HepG2 (cell line): ENCODE results near the gene ANXA7.

Experiments used
- ARID5B ChIP-seq: IDR thresholded peaks from 2 replicates; pipeline ENCODE4 v1.4.0; 2020; ENCODE audit warnings: mild to moderate bottlenecking, missing genetic modification reagents
- ARNTL ChIP-seq: sonication (generic); formaldehyde crosslinking; IDR thresholded peaks from 2 replicates; pipeline ENCODE4 v1.4.0; 2020; ENCODE audit warnings: mild to moderate bottlenecking, missing genetic modification reagents
- CTCF ChIP-seq: sonication (generic); formaldehyde crosslinking; IDR thresholded peaks from 2 replicates; pipeline ENCODE4 v1.5.0; 2020; ENCODE audit warnings: mild to moderate bottlenecking, missing genetic modification reagents, moderate library complexity
- FOXJ3 ChIP-seq: sonication (generic); formaldehyde crosslinking; IDR thresholded peaks from 2 replicates; pipeline ENCODE4 v1.4.0; 2020; ENCODE audit warnings: missing genetic modification reagents, mild to moderate bottlenecking, borderline replicate concordance
- JUN ChIP-seq: sonication (generic); formaldehyde crosslinking; IDR thresholded peaks from 2 replicates; pipeline ENCODE4 v1.4.0; 2020; ENCODE audit warnings: mild to moderate bottlenecking, missing genetic modification reagents
- MTA3 ChIP-seq: sonication (generic); formaldehyde crosslinking; IDR thresholded peaks from 2 replicates; pipeline ENCODE4 v1.4.0; 2020; ENCODE audit warnings: missing genetic modification reagents
- POLR2A ChIP-seq, 2 experiments: IDR thresholded peaks; 2 replicates each; pipeline ENCODE4 v1.6.1; 2011; ENCODE audit warnings: low read depth in 2 of 2, low read length in 2 of 2, mild to moderate bottlenecking in 1 of 2, moderate library complexity in 1 of 2; ENCODE audit not compliant: insufficient read depth in 1 of 2
- RAD21 ChIP-seq: fragments of 450-650 bp; formaldehyde crosslinking; IDR thresholded peaks from 2 replicates; pipeline ENCODE4 v1.5.0; 2020; ENCODE audit warnings: mild to moderate bottlenecking
- SMC3 ChIP-seq: IDR thresholded peaks from 2 replicates; pipeline ENCODE4 v1.6.1; 2011; ENCODE audit warnings: low read length, improper control_type of control experiment
- TAF1 ChIP-seq: sonication (generic); formaldehyde crosslinking; IDR thresholded peaks from 2 replicates; pipeline ENCODE4 v1.4.0; 2020; ENCODE audit warnings: missing genetic modification reagents
- ZBTB25 ChIP-seq: IDR thresholded peaks from 2 replicates; pipeline ENCODE4 v1.6.1; 2018; ENCODE audit warnings: missing genetic modification reagents
- ZBTB3 ChIP-seq: sonication (generic); formaldehyde crosslinking; IDR thresholded peaks from 2 replicates; pipeline ENCODE4 v1.4.0; 2020; ENCODE audit warnings: low read depth, mild to moderate bottlenecking, moderate library complexity, missing genetic modification reagents, borderline replicate concordance
- TF ChIP-seq, protein P1 (sequence below): sonication (generic); formaldehyde crosslinking; IDR thresholded peaks from 2 replicates; pipeline ENCODE4 v1.4.0; 2020; ENCODE audit warnings: mild to moderate bottlenecking, missing genetic modification reagents

GRCh38 chr10:73364964-73365363, 48.9 kb downstream of the ANXA7 start:
- no peak for TF ChIP-seq MTA3 (CRISPR knock-in tag)
- no peak for TF ChIP-seq RAD21
- no peak for TF ChIP-seq ARID5B (CRISPR knock-in tag)
- no peak for TF ChIP-seq ZBTB3 (CRISPR knock-in tag)
- no peak for TF ChIP-seq ZBTB25 (CRISPR knock-in tag)
- no peak for TF ChIP-seq CTCF (CRISPR knock-in tag)
- no peak for TF ChIP-seq FOXJ3 (CRISPR knock-in tag)
- TF ChIP-seq POLR2A (IDR thresholded peaks at IDR 0.05; ENCODE audit: insufficient read depth in 1 of 2, low read depth in 2 of 2, low read length in 2 of 2): no peak
- no peak for TF ChIP-seq JUN
- no peak for TF ChIP-seq SMC3
- TF ChIP-seq ARNTL (CRISPR knock-in tag): no peak
- TF ChIP-seq, protein P1, sequence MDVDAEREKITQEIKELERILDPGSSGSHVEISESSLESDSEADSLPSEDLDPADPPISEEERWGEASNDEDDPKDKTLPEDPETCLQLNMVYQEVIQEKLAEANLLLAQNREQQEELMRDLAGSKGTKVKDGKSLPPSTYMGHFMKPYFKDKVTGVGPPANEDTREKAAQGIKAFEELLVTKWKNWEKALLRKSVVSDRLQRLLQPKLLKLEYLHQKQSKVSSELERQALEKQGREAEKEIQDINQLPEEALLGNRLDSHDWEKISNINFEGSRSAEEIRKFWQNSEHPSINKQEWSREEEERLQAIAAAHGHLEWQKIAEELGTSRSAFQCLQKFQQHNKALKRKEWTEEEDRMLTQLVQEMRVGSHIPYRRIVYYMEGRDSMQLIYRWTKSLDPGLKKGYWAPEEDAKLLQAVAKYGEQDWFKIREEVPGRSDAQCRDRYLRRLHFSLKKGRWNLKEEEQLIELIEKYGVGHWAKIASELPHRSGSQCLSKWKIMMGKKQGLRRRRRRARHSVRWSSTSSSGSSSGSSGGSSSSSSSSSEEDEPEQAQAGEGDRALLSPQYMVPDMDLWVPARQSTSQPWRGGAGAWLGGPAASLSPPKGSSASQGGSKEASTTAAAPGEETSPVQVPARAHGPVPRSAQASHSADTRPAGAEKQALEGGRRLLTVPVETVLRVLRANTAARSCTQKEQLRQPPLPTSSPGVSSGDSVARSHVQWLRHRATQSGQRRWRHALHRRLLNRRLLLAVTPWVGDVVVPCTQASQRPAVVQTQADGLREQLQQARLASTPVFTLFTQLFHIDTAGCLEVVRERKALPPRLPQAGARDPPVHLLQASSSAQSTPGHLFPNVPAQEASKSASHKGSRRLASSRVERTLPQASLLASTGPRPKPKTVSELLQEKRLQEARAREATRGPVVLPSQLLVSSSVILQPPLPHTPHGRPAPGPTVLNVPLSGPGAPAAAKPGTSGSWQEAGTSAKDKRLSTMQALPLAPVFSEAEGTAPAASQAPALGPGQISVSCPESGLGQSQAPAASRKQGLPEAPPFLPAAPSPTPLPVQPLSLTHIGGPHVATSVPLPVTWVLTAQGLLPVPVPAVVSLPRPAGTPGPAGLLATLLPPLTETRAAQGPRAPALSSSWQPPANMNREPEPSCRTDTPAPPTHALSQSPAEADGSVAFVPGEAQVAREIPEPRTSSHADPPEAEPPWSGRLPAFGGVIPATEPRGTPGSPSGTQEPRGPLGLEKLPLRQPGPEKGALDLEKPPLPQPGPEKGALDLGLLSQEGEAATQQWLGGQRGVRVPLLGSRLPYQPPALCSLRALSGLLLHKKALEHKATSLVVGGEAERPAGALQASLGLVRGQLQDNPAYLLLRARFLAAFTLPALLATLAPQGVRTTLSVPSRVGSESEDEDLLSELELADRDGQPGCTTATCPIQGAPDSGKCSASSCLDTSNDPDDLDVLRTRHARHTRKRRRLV: no peak
- no peak for TF ChIP-seq TAF1 (CRISPR knock-in tag)
